GM19240 (cell line): ENCODE data around the gene HS3ST6.
"Not testable (repeated sequence)": the region's sequence is repeated elsewhere in the genome, so short reads cannot be mapped to it uniquely, and the experiment has no call there.

Source experiments
- DNase-seq: peaks from one replicate; pipeline ENCODE4 v3.0.0; 2011; ENCODE audit warnings: low spot score; ENCODE audit not compliant: insufficient read length

Gene HS3ST6

GRCh38 chr16:1907226-1907860 lies 10.9 kb downstream of the HS3ST6 start:
- DNase-seq = no peak

GRCh38 chr16:1906846-1907165 lies 11.4 kb downstream of the HS3ST6 start:
- DNase-seq = no peak

GRCh38 chr16:1906055-1906845 lies 12.0 kb downstream of the HS3ST6 start:
- no peak for DNase-seq

GRCh38 chr16:1903845-1904840 lies 14.1 kb downstream of the HS3ST6 start:
- no peak for DNase-seq

GRCh38 chr16:1903220-1903574 lies 15.0 kb downstream of the HS3ST6 start:
- DNase-seq = no peak

- no peak for DNase-seq
Observed at GRCh38 chr16:1902547-1903219, 15.5 kb downstream of the HS3ST6 start.

- DNase-seq = no peak
Observed at GRCh38 chr16:1900452-1900774, 17.8 kb downstream of the HS3ST6 start.

- DNase-seq = no peak
Observed at GRCh38 chr16:1899641-1900451, 18.4 kb downstream of the HS3ST6 start.

- DNase-seq = not testable (repeated sequence)
Observed at GRCh38 chr16:1897692-1898091, 20.5 kb downstream of the HS3ST6 start.

- no peak for DNase-seq
Observed at GRCh38 chr16:1895949-1896675, 22.1 kb downstream of the HS3ST6 start.

GRCh38 chr16:1895068-1895467 lies 23.1 kb downstream of the HS3ST6 start:
- DNase-seq = no peak

GRCh38 chr16:1890708-1891050 lies 27.5 kb downstream of the HS3ST6 start:
- no peak for DNase-seq

- no peak for DNase-seq
Observed at GRCh38 chr16:1890024-1890707, 28.0 kb downstream of the HS3ST6 start.

- DNase-seq = no peak
Observed at GRCh38 chr16:1887711-1888354, 30.4 kb downstream of the HS3ST6 start.

- no peak for DNase-seq
Observed at GRCh38 chr16:1884889-1885288, 33.3 kb downstream of the HS3ST6 start.

- no peak for DNase-seq
Observed at GRCh38 chr16:1884155-1884760, 34.0 kb downstream of the HS3ST6 start.

GRCh38 chr16:1881172-1881571 lies 37.0 kb downstream of the HS3ST6 start:
- not testable (repeated sequence) for DNase-seq

GRCh38 chr16:1879477-1879876 lies 38.7 kb downstream of the HS3ST6 start:
- DNase-seq = no peak

- no peak for DNase-seq
Observed at GRCh38 chr16:1878256-1878655, 40.0 kb downstream of the HS3ST6 start.
